Activated T-helper 2 cell treated with anti-CD3 and anti-CD28 coated beads, Interferon-gamma antibody, Interleukin-2, Interleukin-4, amounts not matched to agents 10 μg/mL and 5 μg/mL and 100 μg/mL, durations not matched to agents 14 hours and 24 hours and 36 hours (primary cell): ENCODE data around the gene MEA1. TPM values are rescaled to one million over a fixed set of nuclear protein-coding genes. Genes with fewer than 3 reads are reported as not detected.

ENCODE experiments used
- DNase-seq: peaks from one replicate; pipeline ENCODE4 v3.0.0; 2021; ENCODE audit warnings: low spot score
- H3K27ac Mint-ChIP-seq: one replicate; pipeline ENCODE4 v1.8.0; 2021; ENCODE audit warnings: mixed read lengths
- H3K27me3 Mint-ChIP-seq: one replicate; pipeline ENCODE4 v1.8.0; 2021; ENCODE audit warnings: low read depth, mixed read lengths
- H3K36me3 Mint-ChIP-seq: one replicate; pipeline ENCODE4 v1.8.0; 2021; ENCODE audit warnings: low read depth, mixed read lengths
- H3K4me1 Mint-ChIP-seq: one replicate; pipeline ENCODE4 v1.8.0; 2021; ENCODE audit warnings: low read depth, mixed read lengths
- H3K4me3 Mint-ChIP-seq: one replicate; pipeline ENCODE4 v1.8.0; 2021; ENCODE audit warnings: low read depth, mild to moderate bottlenecking, moderate library complexity, mixed read lengths
- H3K9me3 Mint-ChIP-seq: one replicate; pipeline ENCODE4 v1.8.0; 2021; ENCODE audit warnings: mixed read lengths
- intact Hi-C: fragments of 100-400 bp; cut with micrococcal nuclease; formaldehyde crosslinking; loops from one replicate; pipeline ENCODE4 v1.15.1; 2023
- total RNA-seq: library from RNA; stranded (reverse); gene quantifications from 2 replicates; pipeline ENCODE4 v1.2.3, GENCODE V29; 2022

MEA1 gene
- total RNA-seq, 1 donor from 2014 or later = 91.2 TPM

- Mint-ChIP-seq H3K36me3 (peaks cover 68% of the 10 kb centered on the region), H3K4me3 (no peak overlapping the region), H3K4me1 (no peaks in the 10 kb centered on the region), H3K27me3 (no peaks in the 10 kb centered on the region), H3K27ac (no peak overlapping the region), H3K9me3 (no peaks in the 10 kb centered on the region)
- intact Hi-C loops = no loop called here
- no peak for DNase-seq
Observed at GRCh38 chr6:43035495-43036194, 21.9 kb upstream of the MEA1 start.

- Mint-ChIP-seq H3K4me3 (no peak overlapping the region), H3K27ac (no peak overlapping the region), H3K27me3 (no peaks in the 10 kb centered on the region), H3K9me3 (no peaks in the 10 kb centered on the region), H3K4me1 (no peaks in the 10 kb centered on the region), H3K36me3 (peaks cover 74% of the 10 kb centered on the region)
- no peak for DNase-seq
- intact Hi-C loops = no loop called here
Observed at GRCh38 chr6:43034190-43034525, 20.4 kb upstream of the MEA1 start.

- H3K27me3 Mint-ChIP-seq = no peaks in the 10 kb centered on the region
- no peaks in the 10 kb centered on the region for H3K9me3 Mint-ChIP-seq
- no peak overlapping the region for H3K4me3 Mint-ChIP-seq
- no peak overlapping the region for H3K27ac Mint-ChIP-seq
- intact Hi-C loops = no loop called here
- peaks cover 73% of the 10 kb centered on the region for H3K36me3 Mint-ChIP-seq
- H3K4me1 Mint-ChIP-seq = no peaks in the 10 kb centered on the region
- no peak for DNase-seq
Observed at GRCh38 chr6:43033496-43034189, 19.9 kb upstream of the MEA1 start.

- no peak overlapping the region for H3K4me3 Mint-ChIP-seq
- no peaks in the 10 kb centered on the region for H3K27me3 Mint-ChIP-seq
- no peaks in the 10 kb centered on the region for H3K9me3 Mint-ChIP-seq
- no peak for DNase-seq
- intact Hi-C loops = no loop called here
- no peaks in the 10 kb centered on the region for H3K4me1 Mint-ChIP-seq
- peaks cover 73% of the 10 kb centered on the region for H3K36me3 Mint-ChIP-seq
- H3K27ac Mint-ChIP-seq = no peak overlapping the region
Observed at GRCh38 chr6:43032326-43032725, 18.6 kb upstream of the MEA1 start.

GRCh38 chr6:43029120-43029519, 15.4 kb upstream of the MEA1 start:
- Mint-ChIP-seq H3K27me3 (no peaks in the 10 kb centered on the region), H3K4me3 (no peak overlapping the region)
- intact Hi-C loops = no loop called here

GRCh38 chr6:43026365-43026764, 12.6 kb upstream of the MEA1 start:
- intact Hi-C loops = no loop called here
- Mint-ChIP-seq H3K4me3 (no peak overlapping the region), H3K36me3 (peaks cover 58% of the 10 kb centered on the region), H3K27ac (no peak overlapping the region), H3K9me3 (no peaks in the 10 kb centered on the region), H3K4me1 (peaks cover 10% of the 10 kb centered on the region), H3K27me3 (no peaks in the 10 kb centered on the region)
- no peak for DNase-seq

More at GRCh38 chr6:43029120-43029519, 15.4 kb upstream of the MEA1 start:
- peaks cover 8% of the 10 kb centered on the region for H3K4me1 Mint-ChIP-seq
- DNase-seq = no peak
- H3K36me3 Mint-ChIP-seq = peaks cover 74% of the 10 kb centered on the region
- H3K27ac Mint-ChIP-seq = no peak overlapping the region
- no peaks in the 10 kb centered on the region for H3K9me3 Mint-ChIP-seq

GRCh38 chr6:43024436-43024835, 10.7 kb upstream of the MEA1 start:
- DNase-seq = no peak
- H3K4me1 Mint-ChIP-seq = peaks cover 18% of the 10 kb centered on the region
- no peaks in the 10 kb centered on the region for H3K27me3 Mint-ChIP-seq
- peaks cover 57% of the 10 kb centered on the region for H3K36me3 Mint-ChIP-seq
- H3K4me3 Mint-ChIP-seq = peak overlapping the region; percentile 7
- H3K27ac Mint-ChIP-seq = peak overlapping the region; percentile 10
- H3K9me3 Mint-ChIP-seq = no peaks in the 10 kb centered on the region
- intact Hi-C loops = loop anchor here (5.0 kb wide), 1 partner anchor 122 kb away; no protein-coding TSS in a partner anchor

GRCh38 chr6:43021270-43022047, 7.7 kb upstream of the MEA1 start, which contains the start of gene RRP36:
Gene RRP36, plus strand, starts transcription at chr6:43021623. Its CDS starts 32 bp downstream, at chr6:43021655.
- no peaks in the 10 kb centered on the region for H3K9me3 Mint-ChIP-seq
- H3K27me3 Mint-ChIP-seq = no peaks in the 10 kb centered on the region
- peak within 1 kb of the TSS; percentile 88 for H3K27ac Mint-ChIP-seq
- peaks cover 53% of the 10 kb centered on the region for H3K36me3 Mint-ChIP-seq
- intact Hi-C loops = loop anchor here (5.0 kb wide), 1 partner anchor 119 kb away; no protein-coding TSS in a partner anchor
- H3K4me1 Mint-ChIP-seq = peaks cover 20% of the 10 kb centered on the region
- peak; percentile 58 for DNase-seq
- H3K4me3 Mint-ChIP-seq = peak within 1 kb of the TSS; percentile 97

- Mint-ChIP-seq H3K36me3 (peaks cover 54% of the 10 kb centered on the region), H3K4me1 (peaks cover 22% of the 10 kb centered on the region), H3K27ac (peak overlapping the region; percentile 58), H3K27me3 (no peaks in the 10 kb centered on the region), H3K4me3 (peak overlapping the region; percentile 78), H3K9me3 (no peaks in the 10 kb centered on the region)
- intact Hi-C loops = loop anchor here (5.0 kb wide), 1 partner anchor 119 kb away; no protein-coding TSS in a partner anchor
- DNase-seq = no peak
Observed at GRCh38 chr6:43020847-43021246, 7.1 kb upstream of the MEA1 start.

- intact Hi-C loops = loop anchor here (5.0 kb wide), 1 partner anchor 118 kb away; no protein-coding TSS in a partner anchor
- Mint-ChIP-seq H3K4me1 (peaks cover 23% of the 10 kb centered on the region), H3K9me3 (no peaks in the 10 kb centered on the region), H3K27ac (peak overlapping the region; percentile 54), H3K36me3 (peaks cover 52% of the 10 kb centered on the region), H3K4me3 (peak overlapping the region; percentile 62), H3K27me3 (no peaks in the 10 kb centered on the region)
- DNase-seq = no peak
Observed at GRCh38 chr6:43020052-43020705, 6.4 kb upstream of the MEA1 start.

GRCh38 chr6:43019152-43019551, 5.4 kb upstream of the MEA1 start:
- Mint-ChIP-seq H3K36me3 (peaks cover 43% of the 10 kb centered on the region), H3K27me3 (no peaks in the 10 kb centered on the region), H3K4me1 (peaks cover 25% of the 10 kb centered on the region), H3K9me3 (no peaks in the 10 kb centered on the region), H3K27ac (peak overlapping the region; percentile 15), H3K4me3 (peak overlapping the region; percentile 58)
- intact Hi-C loops = no loop called here
- no peak for DNase-seq

GRCh38 chr6:43016943-43017334, 3.2 kb upstream of the MEA1 start:
- H3K36me3 Mint-ChIP-seq = peaks cover 63% of the 10 kb centered on the region
- no peaks in the 10 kb centered on the region for H3K27me3 Mint-ChIP-seq
- intact Hi-C loops = no loop called here
- H3K27ac Mint-ChIP-seq = no peak overlapping the region
- peaks cover 41% of the 10 kb centered on the region for H3K4me1 Mint-ChIP-seq
- H3K4me3 Mint-ChIP-seq = no peak overlapping the region
- no peaks in the 10 kb centered on the region for H3K9me3 Mint-ChIP-seq
- DNase-seq = no peak
